GM23248 (cell line): Measurements from ENCODE around the gene SDK2. TPM values are rescaled to one million over a fixed set of nuclear protein-coding genes. Genes with fewer than 3 reads are reported as not detected.
A peak's percentile ranks its signal among the peaks of the same experiment; 100 is the strongest.

Experiments
- DNase-seq: peaks from one replicate; pipeline ENCODE4 v3.0.0-alpha.2; 2015
- H2AFZ ChIP-seq: fragments of 200-600 bp; sonication (generic); 2 replicates; pipeline ENCODE4 v1.6.1; 2016; ENCODE audit warnings: antibody characterized with exemption
- H3F3A ChIP-seq: fragments of 200-600 bp; sonication (generic); 2 replicates; pipeline ENCODE4 v1.6.1; 2016; ENCODE audit warnings: mild to moderate bottlenecking, antibody characterized with exemption, mixed run types; ENCODE audit not compliant: insufficient read depth
- H3K27ac ChIP-seq: fragments of 200-600 bp; sonication (generic); 2 replicates; pipeline ENCODE4 v1.5.1; 2016; ENCODE audit warnings: mild to moderate bottlenecking
- H3K27me3 ChIP-seq: fragments of 200-600 bp; sonication (generic); replicated peaks from 2 replicates; pipeline ENCODE4 v1.6.1; 2016; ENCODE audit warnings: mild to moderate bottlenecking; ENCODE audit not compliant: insufficient read depth
- H3K36me3 ChIP-seq: fragments of 200-600 bp; sonication (generic); 2 replicates; pipeline ENCODE4 v1.6.1; 2016; ENCODE audit warnings: low read depth, mild to moderate bottlenecking
- H3K4me1 ChIP-seq: fragments of 200-600 bp; sonication (generic); 2 replicates; pipeline ENCODE4 v1.6.1; 2016; ENCODE audit warnings: mild to moderate bottlenecking; ENCODE audit not compliant: insufficient read depth
- H3K4me2 ChIP-seq: fragments of 200-600 bp; sonication (generic); one replicate; pipeline ENCODE4 v1.6.1; 2016; ENCODE audit warnings: mild to moderate bottlenecking; ENCODE audit not compliant: unreplicated experiment
- H3K4me3 ChIP-seq: fragments of 200-600 bp; sonication (generic); 2 replicates; pipeline ENCODE4 v1.5.1; 2016; ENCODE audit warnings: mild to moderate bottlenecking
- H3K79me2 ChIP-seq: fragments of 200-600 bp; sonication (generic); 2 replicates; pipeline ENCODE4 v1.6.1; 2016; ENCODE audit warnings: mild to moderate bottlenecking; ENCODE audit not compliant: insufficient read depth
- H3K9ac ChIP-seq: fragments of 200-600 bp; sonication (generic); 2 replicates; pipeline ENCODE4 v1.6.1; 2016; ENCODE audit warnings: mild to moderate bottlenecking
- H3K9me2 ChIP-seq: fragments of 200-600 bp; sonication (generic); 2 replicates; pipeline ENCODE4 v1.6.1; 2016; ENCODE audit warnings: mixed run types, mild to moderate bottlenecking, moderate library complexity; ENCODE audit not compliant: insufficient read depth
- H3K9me3 ChIP-seq: fragments of 200-600 bp; sonication (generic); one replicate; pipeline ENCODE4 v1.6.1; 2017; ENCODE audit warnings: low read depth
- H4K20me1 ChIP-seq: fragments of 200-600 bp; sonication (generic); 2 replicates; pipeline ENCODE4 v1.6.0; 2016; ENCODE audit not compliant: insufficient read depth
- EZH2 ChIP-seq: fragments of 200-600 bp; sonication (generic); IDR thresholded peaks from 2 replicates; pipeline ENCODE4 v1.6.1; 2018; ENCODE audit warnings: antibody characterized with exemption, mild to moderate bottlenecking; ENCODE audit not compliant: insufficient read depth, poor library complexity, severe bottlenecking
- EZH2phosphoT487 ChIP-seq: fragments of 200-600 bp; sonication (generic); IDR thresholded peaks from 2 replicates; pipeline ENCODE4 v1.6.1; 2018; ENCODE audit warnings: antibody characterized with exemption, moderate library complexity, mild to moderate bottlenecking, low read depth; ENCODE audit not compliant: insufficient read depth
- WGBS, 2 experiments: methylation state at CpG; one replicate each; pipeline ENCODE4 v1.1.6; 2015 to 2017; ENCODE audit warnings: low lambda C conversion rate in 2 of 2, low coverage in 1 of 2; ENCODE audit errors: missing lambda C conversion rate in 2 of 2; 5-methylcytosine and 5-hydroxymethylcytosine counted together
- in situ Hi-C: fragments of 300-500 bp; cut with MboI; formaldehyde crosslinking; loops from 2 replicates; pipeline ENCODE4 v1.15.0; 2020
- polyA plus RNA-seq: library from polyadenylated mRNA; unstranded; fragments of >200 nt; fragmentation: Nextera tagmentation; extraction: Ambion mirVana; gene quantifications from 2 replicates; pipeline ENCODE4 v1.2.1, GENCODE V29; 2016
- total RNA-seq: library from RNA; depleted of rRNA; stranded (reverse); fragments of >200 nt; shearing (Covaris generic); gene quantifications from 2 replicates; pipeline ENCODE4 v1.2.3, GENCODE V29; 2014

The SDK2 gene
- total and polyA plus RNA-seq, 2 experiments from 2014 or later = under 0.01 to 0.03 TPM

DNA sequence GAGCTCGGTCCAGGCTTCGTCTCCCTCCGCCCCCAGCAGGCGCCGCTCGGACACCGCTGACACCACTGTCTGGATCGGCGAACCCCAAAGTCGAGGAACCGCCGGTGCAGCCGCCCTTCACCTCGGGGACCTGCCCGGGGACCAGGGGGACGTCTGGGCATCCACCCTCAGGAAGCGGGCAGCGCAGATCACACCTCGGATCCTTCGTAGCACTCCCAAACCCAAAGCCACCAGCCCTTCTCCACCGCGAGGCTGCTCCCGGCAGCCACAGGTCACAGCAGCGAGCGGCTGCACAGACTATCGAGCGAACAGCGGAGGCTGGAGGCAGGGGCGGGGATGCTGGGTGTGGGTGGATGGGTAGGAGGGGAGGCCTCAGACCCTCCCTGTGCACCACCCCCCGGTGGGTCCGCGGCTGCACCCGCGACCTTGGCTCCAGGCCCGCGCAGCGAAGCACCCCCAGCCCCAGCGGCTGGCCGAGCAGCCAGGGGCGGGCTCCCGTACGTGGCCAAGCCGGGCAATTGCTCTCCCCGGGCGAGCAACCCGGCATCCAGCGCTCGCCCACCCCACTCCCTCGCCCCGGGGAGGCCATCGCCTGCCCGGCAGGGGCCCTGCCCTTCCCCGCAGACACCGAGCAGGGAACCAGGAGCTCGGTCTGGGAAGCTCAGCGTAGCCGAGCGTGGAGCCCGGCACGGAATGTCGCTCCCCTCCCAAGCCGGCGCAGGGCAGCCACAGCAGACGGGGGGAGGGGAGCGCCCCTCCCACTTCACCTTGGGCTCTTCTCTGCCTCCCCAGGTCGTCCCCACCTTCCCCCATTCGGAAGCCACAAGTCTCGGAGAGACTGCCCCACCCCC, 1.0 kb downstream of the SDK2 start:
- Histone ChIP-seq H3K9me3 (no peaks in the 10 kb centered on the region), H3K4me2 (no peak overlapping the region), H3K27ac (no peak overlapping the region), H3K27me3 (peaks cover 47% of the 10 kb centered on the region), H3F3A (no peaks in the 10 kb centered on the region), H3K79me2 (no peaks in the 10 kb centered on the region), H2AFZ (no peak overlapping the region), H3K36me3 (no peaks in the 10 kb centered on the region), H3K4me3 (no peak overlapping the region), H3K9ac (no peak overlapping the region), H3K4me1 (no peaks in the 10 kb centered on the region), H3K9me2 (no peaks in the 10 kb centered on the region), H4K20me1 (no peaks in the 10 kb centered on the region)
- WGBS, 2 experiments = 5 to 9% methylated on average over 43 to 63 of the region's 68 CpGs
- TF ChIP-seq EZH2 (no peak), EZH2phosphoT487 (no peak)
- DNase-seq = peak; percentile 26
- in situ Hi-C loops = no loop called here

DNA sequence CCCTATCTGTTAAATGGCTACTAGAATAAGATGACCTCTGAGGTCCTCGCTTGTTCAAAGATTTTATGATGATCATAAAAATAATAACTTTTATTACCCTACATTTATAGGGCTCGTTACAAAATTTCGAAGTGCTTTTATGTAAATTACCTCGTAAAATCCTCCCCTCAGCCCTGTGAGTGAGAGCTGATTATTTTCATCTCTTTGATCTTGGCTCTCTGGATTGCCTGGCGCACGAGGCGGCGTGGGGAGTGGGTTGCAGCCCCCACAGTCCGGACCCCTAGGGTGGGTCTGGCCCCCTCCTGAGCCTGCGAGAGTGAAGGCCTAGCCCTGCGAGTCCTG, 1.6 kb downstream of the SDK2 start:
- H3K27me3 ChIP-seq = peaks cover 44% of the 10 kb centered on the region
- H3K4me3 ChIP-seq = no peak overlapping the region
- H3K9me3 ChIP-seq = no peaks in the 10 kb centered on the region
- H3K36me3 ChIP-seq = no peaks in the 10 kb centered on the region
- H4K20me1 ChIP-seq = no peaks in the 10 kb centered on the region
- no peaks in the 10 kb centered on the region for H3K9me2 ChIP-seq
- in situ Hi-C loops = no loop called here
- H3K9ac ChIP-seq = no peak overlapping the region
- H3K79me2 ChIP-seq = no peaks in the 10 kb centered on the region
- H3K27ac ChIP-seq = no peak overlapping the region
- DNase-seq = no peak
- 59 to 62% methylated on average over 10 to 11 of the region's 11 CpGs for WGBS, 2 experiments
- no peaks in the 10 kb centered on the region for H3F3A ChIP-seq
- H3K4me2 ChIP-seq = no peak overlapping the region
- no peak for TF ChIP-seq EZH2
- TF ChIP-seq EZH2phosphoT487 = no peak
- H2AFZ ChIP-seq = no peak overlapping the region
- no peaks in the 10 kb centered on the region for H3K4me1 ChIP-seq

- H3K27me3 ChIP-seq = peaks cover 44% of the 10 kb centered on the region
- H3K27ac ChIP-seq = no peak overlapping the region
- H3K79me2 ChIP-seq = no peaks in the 10 kb centered on the region
- H3K36me3 ChIP-seq = no peaks in the 10 kb centered on the region
- no peaks in the 10 kb centered on the region for H4K20me1 ChIP-seq
- no peak overlapping the region for H3K4me2 ChIP-seq
- H3K4me3 ChIP-seq = no peak overlapping the region
- H3K9me2 ChIP-seq = no peaks in the 10 kb centered on the region
- H2AFZ ChIP-seq = no peak overlapping the region
- no peak for DNase-seq
- no peaks in the 10 kb centered on the region for H3K9me3 ChIP-seq
- no peaks in the 10 kb centered on the region for H3K4me1 ChIP-seq
- WGBS, 2 experiments = 77 to 86% methylated on average over 12 of the region's 12 CpGs
- H3F3A ChIP-seq = no peaks in the 10 kb centered on the region
- no peak overlapping the region for H3K9ac ChIP-seq
- in situ Hi-C loops = no loop called here
- no peak for TF ChIP-seq EZH2
- TF ChIP-seq EZH2phosphoT487 = no peak
These were observed 2.2 kb downstream of the SDK2 start for GRCh38 chr17:73641826-73642600.

GRCh38 chr17:73640691-73641090, 3.6 kb downstream of the SDK2 start:
- peaks cover 35% of the 10 kb centered on the region for H3K27me3 ChIP-seq
- H3F3A ChIP-seq = no peaks in the 10 kb centered on the region
- H3K9me3 ChIP-seq = no peaks in the 10 kb centered on the region
- no peaks in the 10 kb centered on the region for H3K9me2 ChIP-seq
- H3K27ac ChIP-seq = no peak overlapping the region
- no peaks in the 10 kb centered on the region for H4K20me1 ChIP-seq
- no peak for DNase-seq
- H3K36me3 ChIP-seq = no peaks in the 10 kb centered on the region
- H2AFZ ChIP-seq = no peak overlapping the region
- H3K4me1 ChIP-seq = no peaks in the 10 kb centered on the region
- no peak overlapping the region for H3K4me2 ChIP-seq
- in situ Hi-C loops = no loop called here
- WGBS, 2 experiments = 28 to 31% methylated on average over 4 of the region's 4 CpGs
- TF ChIP-seq EZH2 (no peak), EZH2phosphoT487 (no peak)
- H3K9ac ChIP-seq = no peak overlapping the region
- H3K79me2 ChIP-seq = no peaks in the 10 kb centered on the region
- H3K4me3 ChIP-seq = no peak overlapping the region
